ENCODE data around the gene ITGB5.

ITGB5 gene

GRCh38 chr3:124927574-124928045 is 40.4 kb upstream of the ITGB5 start:
- CTCF ChIA-PET = interaction anchor here (0.7 to 3.8 kb wide), 23 partner anchors 8 to 659 kb away, joined by 3 to 22 read pairs (median 5); no protein-coding TSS in a partner anchor
- POLR2A ChIA-PET = no interaction called here
- TF ChIP-seq, protein P1, sequence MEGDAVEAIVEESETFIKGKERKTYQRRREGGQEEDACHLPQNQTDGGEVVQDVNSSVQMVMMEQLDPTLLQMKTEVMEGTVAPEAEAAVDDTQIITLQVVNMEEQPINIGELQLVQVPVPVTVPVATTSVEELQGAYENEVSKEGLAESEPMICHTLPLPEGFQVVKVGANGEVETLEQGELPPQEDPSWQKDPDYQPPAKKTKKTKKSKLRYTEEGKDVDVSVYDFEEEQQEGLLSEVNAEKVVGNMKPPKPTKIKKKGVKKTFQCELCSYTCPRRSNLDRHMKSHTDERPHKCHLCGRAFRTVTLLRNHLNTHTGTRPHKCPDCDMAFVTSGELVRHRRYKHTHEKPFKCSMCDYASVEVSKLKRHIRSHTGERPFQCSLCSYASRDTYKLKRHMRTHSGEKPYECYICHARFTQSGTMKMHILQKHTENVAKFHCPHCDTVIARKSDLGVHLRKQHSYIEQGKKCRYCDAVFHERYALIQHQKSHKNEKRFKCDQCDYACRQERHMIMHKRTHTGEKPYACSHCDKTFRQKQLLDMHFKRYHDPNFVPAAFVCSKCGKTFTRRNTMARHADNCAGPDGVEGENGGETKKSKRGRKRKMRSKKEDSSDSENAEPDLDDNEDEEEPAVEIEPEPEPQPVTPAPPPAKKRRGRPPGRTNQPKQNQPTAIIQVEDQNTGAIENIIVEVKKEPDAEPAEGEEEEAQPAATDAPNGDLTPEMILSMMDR (IDR thresholded peaks at IDR 0.05; ENCODE audit: control extremely low read depth, extremely low read depth, low read depth, missing control alignments) = no peak
- DNase-seq (ENCODE audit: extremely low spot score) = peak; percentile 29

GRCh38 chr3:124926426-124927101 is 39.4 kb upstream of the ITGB5 start:
- DNase-seq (ENCODE audit: extremely low spot score) = no peak
- CTCF ChIA-PET = interaction anchor here (1.0 to 3.8 kb wide), 12 partner anchors 9 to 660 kb away, joined by 3 to 22 read pairs (median 6); no protein-coding TSS in a partner anchor
- TF ChIP-seq, protein P1 (IDR thresholded peaks at IDR 0.05; ENCODE audit: control extremely low read depth, extremely low read depth, low read depth, missing control alignments) = no peak
- POLR2A ChIA-PET = no interaction called here

- POLR2A ChIA-PET = no interaction called here
- CTCF ChIA-PET = interaction anchor here (0.9 to 2.1 kb wide), 11 partner anchors 8 to 661 kb away, joined by 3 to 10 read pairs (median 4); no protein-coding TSS in a partner anchor
- no peak for DNase-seq (ENCODE audit: extremely low spot score)
- TF ChIP-seq, protein P1 (IDR thresholded peaks at IDR 0.05; ENCODE audit: control extremely low read depth, extremely low read depth, low read depth, missing control alignments) = no peak
Measured at GRCh38 chr3:124924741-124925140, 37.6 kb upstream of the ITGB5 start.

DNA sequence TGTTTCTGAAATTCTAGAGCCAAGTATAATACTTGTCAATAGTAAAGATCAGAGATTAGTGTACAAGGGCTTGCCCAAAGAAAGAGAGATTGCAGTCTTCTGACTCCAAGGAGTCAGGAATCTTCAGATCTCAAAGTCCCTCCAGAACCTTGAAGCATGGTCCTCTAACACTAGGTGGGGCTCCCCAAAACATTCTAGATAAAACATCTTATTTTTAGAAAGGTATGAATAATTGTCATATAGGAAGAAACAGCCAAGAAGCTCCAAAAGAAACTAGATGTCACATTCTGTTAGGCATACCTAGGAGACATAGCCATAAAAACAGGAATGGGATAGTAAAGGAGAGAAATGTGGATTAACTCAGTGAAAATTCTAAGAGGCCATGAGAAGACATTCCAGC is 36.7 kb upstream of the ITGB5 start:
- CTCF ChIA-PET = interaction anchor here (1.1 to 2.1 kb wide), 7 partner anchors 9 to 662 kb away, joined by 3 to 10 read pairs (median 4); no protein-coding TSS in a partner anchor
- POLR2A ChIA-PET = no interaction called here

DNA sequence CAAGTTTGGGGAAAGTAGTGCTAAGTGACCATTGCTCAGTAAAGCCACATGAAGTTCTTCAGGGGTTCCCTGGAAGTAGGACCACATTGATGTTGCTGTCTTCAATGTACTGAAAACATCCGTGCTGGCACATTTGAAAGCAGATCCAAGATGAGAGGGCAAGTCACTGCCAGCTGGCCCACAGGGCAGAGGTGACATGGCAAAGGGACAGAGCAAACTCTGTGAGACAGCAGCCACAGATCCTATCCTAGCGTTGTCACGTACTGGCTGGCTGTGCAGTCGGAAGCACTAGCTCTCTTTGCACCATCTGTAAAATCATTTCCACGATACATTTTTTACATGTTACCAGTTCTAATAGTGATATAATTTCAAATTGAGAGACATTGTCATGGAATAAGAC is 33.6 kb upstream of the ITGB5 start:
- TF ChIP-seq, protein P1 (IDR thresholded peaks at IDR 0.05; ENCODE audit: control extremely low read depth, extremely low read depth, low read depth, missing control alignments) = no peak
- POLR2A ChIA-PET = no interaction called here
- CTCF ChIA-PET = interaction anchor here (1.2 to 1.9 kb wide), 4 partner anchors 10 to 160 kb away, joined by 3 to 7 read pairs (median 4); no protein-coding TSS in a partner anchor
- no peak for DNase-seq (ENCODE audit: extremely low spot score)

More for the DNA sequence above, 36.7 kb upstream of the ITGB5 start:
- TF ChIP-seq, protein P1 (IDR thresholded peaks at IDR 0.05; ENCODE audit: control extremely low read depth, extremely low read depth, low read depth, missing control alignments) = no peak
- no peak for DNase-seq (ENCODE audit: extremely low spot score)

- DNase-seq (ENCODE audit: extremely low spot score) = no peak
Measured at GRCh38 chr3:124919756-124920155, 32.6 kb upstream of the ITGB5 start.

More at GRCh38 chr3:124919756-124920155, 32.6 kb upstream of the ITGB5 start:
- ChIA-PET POLR2A (no interaction called here), CTCF (interaction anchor here (1.2 to 1.3 kb wide), 2 partner anchors 14 to 159 kb away, joined by 3 to 4 read pairs; no protein-coding TSS in a partner anchor)
- TF ChIP-seq, protein P1 (IDR thresholded peaks at IDR 0.05; ENCODE audit: control extremely low read depth, extremely low read depth, low read depth, missing control alignments) = no peak

Measured in GM10248 (cell line).